Activated T-cell treated with anti-CD3 and anti-CD28 coated beads for 4 hours (primary cell): ENCODE measurements around the gene ONECUT3.

Experiments used
- DNase-seq: peaks from one replicate; pipeline ENCODE4 v3.0.0-alpha.2; 2020

ONECUT3 gene

DNA sequence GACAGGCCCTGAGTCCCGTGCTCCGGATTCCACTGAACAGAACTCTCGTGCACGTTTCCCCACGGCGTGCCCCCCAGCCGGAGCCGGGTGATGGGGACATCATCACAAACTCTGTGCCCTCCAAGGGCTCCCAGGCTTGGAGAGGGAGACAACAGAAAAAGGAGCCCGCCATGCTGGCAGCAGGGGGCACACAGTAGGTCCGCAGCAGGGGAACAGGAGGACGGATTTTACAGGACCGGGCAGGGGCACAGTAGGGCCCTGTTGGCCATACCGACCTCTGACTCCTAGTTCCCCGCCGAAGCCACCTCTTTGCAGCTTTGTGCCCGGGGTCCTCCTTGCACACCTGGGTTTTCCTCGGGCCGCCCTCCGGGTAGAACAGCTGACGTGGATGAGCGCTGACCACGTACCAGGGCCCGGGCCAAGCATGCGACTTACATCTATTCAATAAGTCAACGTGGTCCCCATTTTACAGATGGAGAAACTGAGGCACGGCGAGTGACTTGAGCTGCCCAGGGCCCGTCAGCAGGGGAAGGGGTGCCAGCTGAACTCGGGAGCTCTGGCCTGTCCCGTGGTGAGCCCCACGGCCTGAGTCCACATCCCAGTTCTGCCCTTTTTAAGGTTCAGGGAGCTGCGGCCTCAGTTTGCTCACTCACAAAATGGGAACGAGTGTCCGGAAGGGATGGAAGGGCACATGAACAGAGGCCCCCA lies 10.2 kb upstream of the ONECUT3 start:
- no peak for DNase-seq

DNA sequence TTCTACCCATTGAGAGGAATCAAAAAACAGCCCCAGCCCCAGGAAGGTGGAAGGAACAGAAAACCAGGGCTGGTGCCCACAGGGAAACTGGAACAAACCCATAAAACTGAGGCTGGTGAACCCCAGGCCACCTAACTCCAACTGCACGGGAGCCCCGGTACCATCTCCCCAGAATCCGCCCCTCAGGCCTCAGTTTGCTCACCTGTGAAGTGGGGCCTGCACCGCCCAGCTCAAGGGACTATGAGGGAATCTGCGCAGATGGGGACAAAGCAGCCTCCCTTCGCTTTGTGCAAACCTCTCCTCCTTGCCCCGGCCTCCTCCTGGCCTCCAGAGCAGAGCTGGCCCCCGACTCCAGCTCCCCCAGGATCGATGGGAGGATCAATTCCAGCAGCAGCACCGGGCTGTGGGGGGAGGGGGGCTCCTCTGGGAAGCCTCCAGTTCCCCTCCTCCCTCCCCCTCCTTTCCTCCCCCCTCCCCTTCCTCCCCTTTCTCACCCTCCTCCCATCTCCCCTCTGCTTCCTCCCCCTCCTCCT lies 9.1 kb upstream of the ONECUT3 start:
- no peak for DNase-seq

- no peak for DNase-seq
Measured at GRCh38 chr19:1744822-1745563, 8.3 kb upstream of the ONECUT3 start.

DNA sequence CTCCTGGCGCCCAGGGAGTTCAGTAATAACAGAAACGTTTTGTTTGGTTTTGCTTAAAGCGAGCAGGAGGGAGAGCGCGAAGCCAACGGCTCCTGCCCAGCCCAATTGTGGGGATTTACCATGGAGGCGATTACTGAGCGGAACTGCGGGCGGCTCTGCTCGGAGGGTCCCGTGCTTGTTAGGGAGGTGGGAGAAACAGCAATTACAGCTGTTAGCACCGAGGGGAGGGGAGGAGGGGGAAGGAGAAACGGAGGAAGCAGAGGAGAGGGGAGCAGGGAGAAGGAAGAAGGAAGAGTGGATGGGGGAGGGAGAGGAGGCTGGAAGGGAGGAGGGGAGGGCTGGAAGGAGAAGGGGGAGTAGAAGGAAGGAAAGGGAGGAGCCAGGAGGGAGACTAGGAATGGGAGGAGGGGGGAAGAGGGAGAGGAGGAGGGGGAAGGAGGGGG lies 7.7 kb upstream of the ONECUT3 start:
- no peak for DNase-seq

- DNase-seq: no peak
Measured at GRCh38 chr19:1746401-1747284, 6.7 kb upstream of the ONECUT3 start.

- peak; percentile 24 for DNase-seq
Measured at GRCh38 chr19:1747285-1748114, 5.8 kb upstream of the ONECUT3 start.

GRCh38 chr19:1748115-1748872 lies 5.0 kb upstream of the ONECUT3 start:
- DNase-seq: no peak

DNA sequence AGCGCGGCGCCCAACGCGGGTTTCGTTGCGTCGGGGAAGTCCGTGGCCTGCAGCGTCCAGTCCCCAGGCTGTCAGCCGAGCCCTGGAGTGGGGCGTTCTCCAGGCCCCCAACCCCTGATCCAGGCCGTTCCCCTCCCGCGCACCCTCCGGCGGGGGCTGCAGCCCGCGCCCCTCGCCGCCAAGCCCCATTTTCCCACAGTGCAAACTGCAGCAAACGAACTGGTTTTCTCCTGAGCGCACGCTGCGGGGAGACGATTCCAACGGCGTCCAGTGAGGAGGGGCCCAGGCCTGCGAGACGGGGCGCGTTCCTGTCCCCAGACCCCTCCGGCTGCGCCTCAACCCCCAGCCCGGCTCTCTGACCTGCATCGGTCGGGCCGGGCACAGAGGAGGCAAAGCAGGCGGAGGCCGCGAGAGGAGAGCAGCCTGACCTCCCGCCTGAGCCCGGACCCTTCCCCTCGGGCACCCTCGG lies 4.4 kb upstream of the ONECUT3 start:
- DNase-seq: no peak

DNA sequence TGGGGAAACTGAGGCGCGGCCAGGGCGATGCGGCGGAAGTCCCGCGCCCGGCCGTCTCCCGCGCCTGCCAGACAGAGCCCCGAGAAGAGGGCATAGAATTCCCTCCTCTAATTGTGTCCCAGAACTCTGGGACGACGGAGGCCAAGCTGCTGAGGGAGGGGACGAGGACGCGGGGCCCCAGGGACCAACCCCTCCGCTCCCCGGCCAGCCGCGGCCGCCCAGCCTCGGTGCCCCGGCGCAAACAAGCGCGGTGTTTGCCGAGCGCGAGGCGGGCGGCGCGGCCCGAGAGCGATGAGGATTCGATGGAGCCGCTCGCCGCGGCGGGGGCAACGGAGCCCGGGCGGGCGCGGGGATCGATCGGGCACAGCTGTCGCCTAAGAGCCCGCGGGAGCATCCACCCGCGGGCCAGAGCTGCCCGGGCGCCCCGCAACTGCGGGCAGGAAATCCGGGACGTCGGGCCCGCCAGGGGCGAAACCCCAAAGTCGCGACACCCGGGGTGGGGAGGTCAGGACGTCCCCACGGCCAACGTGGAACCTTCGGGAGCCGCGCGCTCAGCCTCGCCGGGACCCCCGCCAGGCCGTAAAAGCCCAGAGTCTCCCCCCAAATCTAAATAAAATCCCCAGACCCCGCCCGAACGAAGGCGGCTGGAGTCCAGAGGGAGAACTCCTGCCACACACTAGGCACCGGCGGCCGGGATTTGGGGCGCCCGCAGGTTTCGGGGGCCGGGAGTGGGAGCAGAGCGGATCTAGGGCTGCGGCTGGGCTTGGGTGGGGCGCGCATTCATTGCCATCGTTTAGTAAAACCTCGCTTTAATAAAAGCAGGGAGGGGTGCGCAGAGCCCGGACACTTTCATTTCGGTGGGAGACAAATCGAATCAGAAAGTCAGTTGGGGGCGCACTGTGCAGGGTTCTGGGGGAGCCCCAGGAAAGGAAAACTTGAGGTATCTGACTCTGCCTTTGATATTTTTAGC lies 3.6 kb upstream of the ONECUT3 start:
- no peak for DNase-seq

- DNase-seq: no peak
Measured at GRCh38 chr19:1750343-1751021, 2.8 kb upstream of the ONECUT3 start.

GRCh38 chr19:1751367-1752008 lies 1.8 kb upstream of the ONECUT3 start:
- no peak for DNase-seq

DNA sequence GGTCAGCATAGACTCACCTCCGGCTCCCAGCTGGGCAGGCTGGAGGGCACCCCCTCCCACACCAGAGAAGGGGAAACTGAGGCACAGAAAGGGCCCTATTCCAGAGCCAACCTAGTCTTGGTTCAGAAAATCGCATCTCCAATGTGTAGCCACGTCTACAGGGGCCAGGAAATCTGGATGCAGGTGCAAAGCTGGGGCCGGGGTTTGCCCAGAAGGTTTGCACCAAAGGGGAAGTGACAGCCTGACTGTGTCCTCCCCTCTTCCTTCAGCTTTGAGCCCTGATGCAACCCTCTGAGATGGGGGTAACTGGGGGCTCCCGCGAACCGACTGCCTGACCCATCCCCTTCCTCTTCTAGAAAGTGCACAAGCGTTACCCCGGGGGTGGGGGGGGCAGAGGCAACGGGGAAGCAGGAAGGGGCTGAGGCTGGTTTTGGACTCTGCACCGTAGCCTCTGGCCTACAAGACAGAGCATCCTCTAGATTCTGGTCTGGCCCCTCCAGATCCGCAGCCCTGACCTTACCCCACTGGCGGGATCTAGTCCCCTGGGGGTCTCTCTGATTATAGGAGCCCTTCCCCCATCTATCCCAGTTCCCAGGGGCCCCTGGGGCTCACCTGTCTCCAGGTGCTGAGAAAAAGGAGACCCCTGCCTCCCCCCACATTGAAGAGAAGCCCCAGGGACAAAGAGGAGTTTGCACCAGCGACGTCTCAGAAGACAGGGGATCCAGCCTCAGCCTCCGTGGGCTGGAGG lies 1.1 kb upstream of the ONECUT3 start:
- no peak for DNase-seq

DNA sequence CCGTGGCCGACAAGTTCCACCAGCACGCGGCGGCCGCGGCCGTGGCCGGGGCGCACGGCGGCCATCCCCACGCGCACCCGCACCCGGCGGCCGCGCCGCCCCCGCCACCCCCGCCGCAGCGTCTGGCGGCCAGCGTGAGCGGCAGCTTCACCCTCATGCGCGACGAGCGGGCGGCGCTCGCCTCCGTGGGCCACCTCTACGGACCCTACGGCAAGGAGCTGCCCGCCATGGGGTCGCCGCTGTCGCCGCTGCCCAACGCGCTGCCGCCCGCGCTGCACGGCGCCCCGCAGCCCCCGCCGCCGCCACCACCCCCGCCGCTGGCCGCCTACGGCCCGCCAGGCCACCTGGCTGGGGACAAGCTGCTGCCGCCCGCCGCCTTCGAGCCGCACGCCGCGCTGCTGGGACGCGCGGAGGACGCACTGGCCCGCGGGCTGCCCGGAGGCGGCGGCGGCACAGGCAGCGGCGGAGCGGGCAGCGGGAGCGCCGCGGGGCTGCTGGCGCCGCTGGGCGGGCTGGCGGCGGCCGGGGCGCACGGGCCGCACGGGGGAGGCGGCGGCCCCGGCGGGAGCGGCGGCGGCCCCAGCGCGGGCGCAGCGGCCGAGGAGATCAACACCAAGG lies 821 bp downstream of the ONECUT3 start:
- DNase-seq: no peak

DNA sequence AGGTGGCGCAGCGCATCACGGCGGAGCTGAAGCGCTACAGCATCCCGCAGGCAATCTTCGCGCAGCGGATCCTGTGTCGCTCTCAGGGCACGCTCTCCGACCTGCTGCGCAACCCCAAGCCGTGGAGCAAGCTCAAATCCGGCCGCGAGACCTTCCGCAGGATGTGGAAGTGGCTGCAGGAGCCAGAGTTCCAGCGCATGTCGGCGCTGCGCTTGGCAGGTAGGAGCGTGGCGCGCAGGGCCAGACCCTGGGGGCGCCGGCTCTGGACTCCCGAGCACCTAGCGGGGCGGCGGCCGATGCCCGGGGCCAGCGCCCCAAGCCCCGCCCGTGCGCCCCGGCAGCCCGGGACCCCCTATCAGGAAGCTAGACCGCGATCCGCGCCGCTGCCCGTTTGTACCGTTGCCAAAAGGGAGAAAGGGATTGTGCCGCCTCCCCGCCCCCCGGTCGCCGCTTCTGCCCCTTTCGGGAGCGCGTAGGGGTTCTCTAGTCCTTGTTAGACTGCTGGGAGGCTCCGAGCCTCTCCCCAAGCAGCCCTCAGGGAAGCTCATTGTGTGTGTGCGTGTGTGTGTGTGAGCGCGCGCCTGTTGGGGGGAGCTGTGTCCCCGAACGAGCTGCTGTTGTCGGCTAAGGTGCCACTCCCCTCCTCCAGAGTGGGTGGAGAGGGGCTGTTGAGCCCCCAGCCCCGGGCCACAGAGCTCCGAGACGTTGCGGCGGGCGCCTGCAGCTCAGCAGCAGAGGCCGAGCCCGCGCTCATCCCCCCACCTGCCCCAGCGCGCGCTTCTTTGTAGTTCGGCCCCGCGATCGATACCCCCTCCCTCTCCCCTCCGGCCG lies 1.5 kb downstream of the ONECUT3 start:
- DNase-seq: no peak

GRCh38 chr19:1755467-1756171 lies 2.3 kb downstream of the ONECUT3 start:
- DNase-seq: no peak

GRCh38 chr19:1756264-1756663 lies 3.0 kb downstream of the ONECUT3 start:
- no peak for DNase-seq
